Neural progenitor cell (in vitro differentiated cells): Measurements from ENCODE around the gene ZNF544.

ENCODE experiments used
- CTCF ChIP-seq: fragments of 200-600 bp; sonication (generic); IDR thresholded peaks from 2 replicates; pipeline ENCODE4 v1.5.1; 2017; ENCODE audit warnings: antibody characterized with exemption, mild to moderate bottlenecking
- EZH2 ChIP-seq: fragments of 200-600 bp; sonication (generic); IDR thresholded peaks from 2 replicates; pipeline ENCODE4 v1.6.1; 2017; ENCODE audit warnings: antibody characterized with exemption, mild to moderate bottlenecking, moderate library complexity

DNA sequence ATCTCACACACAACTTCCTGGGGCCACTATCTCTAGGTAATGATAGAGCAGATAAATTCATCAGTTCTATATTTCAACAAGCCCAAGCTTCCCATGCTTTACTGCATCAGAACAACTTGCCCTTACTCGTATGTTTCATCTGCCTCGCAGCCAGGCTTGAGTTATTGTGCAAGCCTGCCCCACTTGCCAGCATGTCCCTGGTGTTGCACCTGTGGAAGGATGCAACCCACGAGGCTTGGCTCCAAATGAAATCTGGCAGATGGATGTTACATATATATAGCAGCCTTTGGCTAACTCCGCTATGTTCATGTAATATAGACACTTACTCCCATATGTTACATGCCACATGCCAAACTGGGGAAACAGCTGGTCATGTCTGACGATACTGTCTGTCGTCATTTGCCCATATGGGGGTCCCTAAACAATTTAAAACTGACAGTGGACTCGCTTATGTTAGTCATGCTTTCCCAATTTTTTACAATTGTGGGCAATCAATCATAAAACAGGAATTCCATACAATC is 82.7 kb downstream of the ZNF544 start:
- TF ChIP-seq CTCF, result no peak
- no peak for TF ChIP-seq EZH2
